Measurements from ENCODE around the gene KIF13A. TPM values are rescaled to one million over a fixed set of nuclear protein-coding genes. Genes with fewer than 3 reads are reported as not detected.
A peak's percentile ranks its signal among the peaks of the same experiment; 100 is the strongest.

KIF13A gene
- total and polyA plus RNA-seq, 10 of the 15 experiments (the other 5 are each of a cell fraction or from before 2014, with no cell fraction given) = 0.02 to 0.26 (median 0.13) TPM; not detected in 2

DNA sequence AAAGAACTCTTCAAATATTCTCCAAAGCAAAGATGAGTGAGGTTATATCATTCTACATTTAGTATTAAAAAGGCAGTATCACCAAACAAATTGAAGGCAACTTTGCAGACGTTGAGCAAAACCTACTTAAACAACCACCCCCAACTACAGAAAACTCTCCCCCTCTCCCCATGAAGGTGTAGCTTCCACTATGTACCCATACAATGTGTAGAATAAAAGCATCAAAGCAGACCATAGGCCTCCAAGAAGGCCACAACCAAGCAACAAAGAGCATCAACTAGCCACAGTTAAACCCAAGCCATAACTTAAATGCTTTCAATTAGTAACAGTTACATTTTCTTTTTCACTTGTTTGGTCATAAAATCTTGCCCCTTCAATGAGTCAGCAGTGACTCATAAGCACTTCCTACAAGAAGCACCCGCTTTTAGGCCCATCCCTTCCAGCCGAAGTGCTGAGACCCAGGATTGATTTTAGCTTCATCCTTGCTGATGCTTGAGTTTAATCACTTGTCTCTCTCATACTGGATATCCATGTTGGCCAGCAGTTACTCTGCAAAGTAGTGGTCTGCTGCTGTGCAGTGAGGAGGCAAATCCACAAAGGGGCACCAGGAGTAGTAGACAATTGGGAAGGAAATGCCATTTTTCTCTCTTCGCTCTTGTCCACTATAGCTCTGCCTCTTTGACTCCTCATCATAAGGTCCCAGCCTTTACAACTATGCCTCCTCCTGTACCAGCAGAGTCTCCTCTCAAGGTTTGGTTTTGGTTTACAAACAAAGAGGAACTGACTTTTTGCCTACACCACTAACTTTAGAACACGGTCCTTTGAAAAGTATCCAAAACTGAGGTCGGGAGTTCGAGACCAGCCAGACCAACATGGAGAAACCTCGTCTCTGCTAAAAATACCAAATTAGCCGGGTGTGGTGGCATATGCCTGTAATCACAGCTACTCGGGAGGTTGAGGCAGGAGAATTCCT lies 272.3 kb downstream of the KIF13A start (continued):
- TF ChIP-seq ATF7 (IDR thresholded peaks at IDR 0.05; ENCODE audit: low read depth) (0 out of 2 replicates have a peak, but pooled peaks have one; percentile 17), FOXK2 (IDR thresholded peaks at IDR 0.05) (no peak)
- TF ChIP-seq, protein P1, sequence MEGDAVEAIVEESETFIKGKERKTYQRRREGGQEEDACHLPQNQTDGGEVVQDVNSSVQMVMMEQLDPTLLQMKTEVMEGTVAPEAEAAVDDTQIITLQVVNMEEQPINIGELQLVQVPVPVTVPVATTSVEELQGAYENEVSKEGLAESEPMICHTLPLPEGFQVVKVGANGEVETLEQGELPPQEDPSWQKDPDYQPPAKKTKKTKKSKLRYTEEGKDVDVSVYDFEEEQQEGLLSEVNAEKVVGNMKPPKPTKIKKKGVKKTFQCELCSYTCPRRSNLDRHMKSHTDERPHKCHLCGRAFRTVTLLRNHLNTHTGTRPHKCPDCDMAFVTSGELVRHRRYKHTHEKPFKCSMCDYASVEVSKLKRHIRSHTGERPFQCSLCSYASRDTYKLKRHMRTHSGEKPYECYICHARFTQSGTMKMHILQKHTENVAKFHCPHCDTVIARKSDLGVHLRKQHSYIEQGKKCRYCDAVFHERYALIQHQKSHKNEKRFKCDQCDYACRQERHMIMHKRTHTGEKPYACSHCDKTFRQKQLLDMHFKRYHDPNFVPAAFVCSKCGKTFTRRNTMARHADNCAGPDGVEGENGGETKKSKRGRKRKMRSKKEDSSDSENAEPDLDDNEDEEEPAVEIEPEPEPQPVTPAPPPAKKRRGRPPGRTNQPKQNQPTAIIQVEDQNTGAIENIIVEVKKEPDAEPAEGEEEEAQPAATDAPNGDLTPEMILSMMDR (IDR thresholded peaks at IDR 0.05 in 2 of 3, conservative IDR thresholded peaks at IDR 0.05 in 1 of 3; ENCODE audit: control insufficient read depth in 2 of 3, extremely low read depth in 1 of 3, insufficient read depth in 1 of 3, low read depth in 3 of 3, low read length in 3 of 3) = no peak

DNA sequence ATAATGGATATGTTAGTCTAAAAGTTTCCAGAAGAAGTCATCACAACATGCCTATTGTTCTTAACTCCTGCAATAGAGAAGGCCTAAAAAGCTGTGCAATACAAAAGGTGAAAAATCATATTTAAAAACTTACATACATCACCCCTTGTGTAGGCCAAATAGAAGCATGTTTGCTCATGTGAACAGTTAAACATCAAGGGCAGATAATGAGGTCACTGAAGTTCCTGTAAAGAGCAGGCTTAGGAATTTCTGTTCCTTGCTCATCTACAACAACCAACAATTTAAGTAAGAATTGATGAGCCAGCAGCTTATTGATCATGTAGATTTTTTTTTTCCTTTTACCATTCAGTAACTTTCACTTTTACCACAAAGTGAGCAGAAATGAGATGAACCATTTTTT lies 273.3 kb downstream of the KIF13A start:
- SMC1A ChIA-PET (ENCODE audit: uncharacterized antibody, unreplicated experiment) = interaction anchor here (0.6 to 4.6 kb wide), 6 partner anchors 10 to 109 kb away, joined by 3 to 29 read pairs (median 5); no protein-coding TSS in a partner anchor
- Histone ChIP-seq H3K27ac (ENCODE audit: control insufficient read depth, insufficient read depth) (no peak overlapping the region), H3K79me2 (ENCODE audit: control insufficient read depth, insufficient read depth, low read length) (no peaks in the 10 kb centered on the region), H4K20me1 (ENCODE audit: control insufficient read depth, insufficient read depth) (no peaks in the 10 kb centered on the region), H3K4me3 (no peak overlapping the region), H3K4me1 (ENCODE audit: control insufficient read depth, insufficient read depth, low read length) (peaks cover 5% of the 10 kb centered on the region; the same call in 1 of the 2 replicates), H2AFZ (ENCODE audit: control insufficient read depth, low read depth, low read length) (no peak overlapping the region), H3K4me2 (ENCODE audit: control insufficient read depth, insufficient read depth) (no peak overlapping the region), H3K36me3 (ENCODE audit: control insufficient read depth in 2 of 2, insufficient read depth in 2 of 2, low read length in 1 of 2) (no peaks in the 10 kb centered on the region), H3K27me3 (replicated peaks in 1 of 2; ENCODE audit: control insufficient read depth in 2 of 2, insufficient read depth in 2 of 2, low read length in 1 of 2) (no peaks in the 10 kb centered on the region), H3K9ac (ENCODE audit: control insufficient read depth, insufficient read depth, low read length) (no peak overlapping the region), H3K9me3 (replicated peaks; ENCODE audit: control insufficient read depth, insufficient read depth, low read length) (no peaks in the 10 kb centered on the region)
- intact Hi-C loops (cut with micrococcal nuclease; ENCODE audit: unreplicated experiment) = no loop called here
- BruUV-seq (replicated peaks) = no TSS peak
- DNase-seq (ENCODE audit: low read depth, low spot score) = no peak
- CTCF ChIA-PET = interaction anchor here (0.6 to 2.1 kb wide), 5 partner anchors 8 to 431 kb away, joined by 3 to 12 read pairs (median 5); no protein-coding TSS in a partner anchor
- no peak for FAIRE-seq
- ATAC-seq = no peak
- in situ Hi-C loops (cut with MboI) = no loop called here
- TF ChIP-seq EGR1 (IDR thresholded peaks at IDR 0.05; ENCODE audit: borderline replicate concordance in 1 of 2, low read depth in 2 of 2, low read length in 2 of 2) (no peak), NFYB (IDR thresholded peaks at IDR 0.05; ENCODE audit: insufficient read depth, low read depth, low read length) (no peak), NR2C2 (IDR thresholded peaks at IDR 0.05; ENCODE audit: borderline replicate concordance, control insufficient read depth, insufficient read length, low read depth) (no peak), SIN3A (IDR thresholded peaks at IDR 0.05; ENCODE audit: low read depth, low read length) (no peak), PML (IDR thresholded peaks at IDR 0.05; ENCODE audit: low read length) (no peak), MEF2B (IDR thresholded peaks at IDR 0.05; ENCODE audit: partially characterized antibody, poor library complexity, severe bottlenecking) (no peak), JUND (IDR thresholded peaks at IDR 0.05; ENCODE audit: low read depth, low read length) (no peak)
- TF ChIP-seq, protein P2, sequence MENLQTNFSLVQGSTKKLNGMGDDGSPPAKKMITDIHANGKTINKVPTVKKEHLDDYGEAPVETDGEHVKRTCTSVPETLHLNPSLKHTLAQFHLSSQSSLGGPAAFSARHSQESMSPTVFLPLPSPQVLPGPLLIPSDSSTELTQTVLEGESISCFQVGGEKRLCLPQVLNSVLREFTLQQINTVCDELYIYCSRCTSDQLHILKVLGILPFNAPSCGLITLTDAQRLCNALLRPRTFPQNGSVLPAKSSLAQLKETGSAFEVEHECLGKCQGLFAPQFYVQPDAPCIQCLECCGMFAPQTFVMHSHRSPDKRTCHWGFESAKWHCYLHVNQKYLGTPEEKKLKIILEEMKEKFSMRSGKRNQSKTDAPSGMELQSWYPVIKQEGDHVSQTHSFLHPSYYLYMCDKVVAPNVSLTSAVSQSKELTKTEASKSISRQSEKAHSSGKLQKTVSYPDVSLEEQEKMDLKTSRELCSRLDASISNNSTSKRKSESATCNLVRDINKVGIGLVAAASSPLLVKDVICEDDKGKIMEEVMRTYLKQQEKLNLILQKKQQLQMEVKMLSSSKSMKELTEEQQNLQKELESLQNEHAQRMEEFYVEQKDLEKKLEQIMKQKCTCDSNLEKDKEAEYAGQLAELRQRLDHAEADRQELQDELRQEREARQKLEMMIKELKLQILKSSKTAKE (IDR thresholded peaks at IDR 0.05; ENCODE audit: low read depth, poor library complexity, severe bottlenecking) = no peak
- TF ChIP-seq, protein P3, sequence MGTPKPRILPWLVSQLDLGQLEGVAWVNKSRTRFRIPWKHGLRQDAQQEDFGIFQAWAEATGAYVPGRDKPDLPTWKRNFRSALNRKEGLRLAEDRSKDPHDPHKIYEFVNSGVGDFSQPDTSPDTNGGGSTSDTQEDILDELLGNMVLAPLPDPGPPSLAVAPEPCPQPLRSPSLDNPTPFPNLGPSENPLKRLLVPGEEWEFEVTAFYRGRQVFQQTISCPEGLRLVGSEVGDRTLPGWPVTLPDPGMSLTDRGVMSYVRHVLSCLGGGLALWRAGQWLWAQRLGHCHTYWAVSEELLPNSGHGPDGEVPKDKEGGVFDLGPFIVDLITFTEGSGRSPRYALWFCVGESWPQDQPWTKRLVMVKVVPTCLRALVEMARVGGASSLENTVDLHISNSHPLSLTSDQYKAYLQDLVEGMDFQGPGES (IDR thresholded peaks at IDR 0.05) = no peak
- TF ChIP-seq, protein P4, sequence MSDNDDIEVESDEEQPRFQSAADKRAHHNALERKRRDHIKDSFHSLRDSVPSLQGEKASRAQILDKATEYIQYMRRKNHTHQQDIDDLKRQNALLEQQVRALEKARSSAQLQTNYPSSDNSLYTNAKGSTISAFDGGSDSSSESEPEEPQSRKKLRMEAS (IDR thresholded peaks at IDR 0.05; ENCODE audit: low read depth, low read length) = no peak
- POLR2A ChIA-PET = interaction anchor here (0.6 to 1.5 kb wide), 4 partner anchors 10 to 886 kb away, joined by 3 to 7 read pairs (median 7); no protein-coding TSS in a partner anchor
- RAD21 ChIA-PET (ENCODE audit: unreplicated experiment) = interaction anchor here (0.6 to 1.3 kb wide), 6 partner anchors 8 to 865 kb away, joined by 3 to 7 read pairs (median 4); no protein-coding TSS in a partner anchor

Data from GM12878 (cell line).